ENCODE results near the gene RNPEPL1.

- no peak for TF ChIP-seq CTCF (IDR thresholded peaks at IDR 0.05)
- TF ChIP-seq POLR2A (IDR thresholded peaks at IDR 0.05), result no peak
- TF ChIP-seq POLR2AphosphoS5 (IDR thresholded peaks at IDR 0.05), result no peak
Observed at GRCh38 chr2:240569523-240569997, 1.3 kb downstream of the RNPEPL1 start.
